ENCODE data around the gene AKAP6. TPM values are rescaled to one million over a fixed set of nuclear protein-coding genes. Genes with fewer than 3 reads are reported as not detected.

AKAP6 gene
- total RNA-seq, 4 donors from 2014 or later, result 4.1 to 34.4 (median 15.3) TPM

DNA sequence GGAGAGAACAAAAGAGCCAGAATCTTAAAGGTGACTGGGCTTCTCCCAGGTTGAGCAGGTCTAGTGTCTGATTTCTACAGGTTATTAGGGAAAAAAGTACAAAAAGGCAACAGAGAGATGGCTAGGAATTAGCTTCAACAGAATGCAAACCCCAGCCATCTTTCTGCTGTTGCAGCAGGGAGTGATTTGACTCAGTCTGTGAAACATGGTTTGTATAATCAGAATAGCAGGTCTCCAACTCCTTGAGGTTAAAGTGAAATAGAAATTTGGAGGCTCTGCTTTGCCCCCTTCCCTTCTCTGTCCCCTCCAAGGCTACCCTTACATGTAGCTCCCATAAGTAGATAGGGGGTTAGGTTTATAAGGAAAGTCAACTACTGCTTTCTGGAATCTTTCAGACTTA is 105.8 kb downstream of the AKAP6 start:
- TF ChIP-seq POLR2A (IDR thresholded peaks at IDR 0.05), result no peak
- TF ChIP-seq, protein P1, sequence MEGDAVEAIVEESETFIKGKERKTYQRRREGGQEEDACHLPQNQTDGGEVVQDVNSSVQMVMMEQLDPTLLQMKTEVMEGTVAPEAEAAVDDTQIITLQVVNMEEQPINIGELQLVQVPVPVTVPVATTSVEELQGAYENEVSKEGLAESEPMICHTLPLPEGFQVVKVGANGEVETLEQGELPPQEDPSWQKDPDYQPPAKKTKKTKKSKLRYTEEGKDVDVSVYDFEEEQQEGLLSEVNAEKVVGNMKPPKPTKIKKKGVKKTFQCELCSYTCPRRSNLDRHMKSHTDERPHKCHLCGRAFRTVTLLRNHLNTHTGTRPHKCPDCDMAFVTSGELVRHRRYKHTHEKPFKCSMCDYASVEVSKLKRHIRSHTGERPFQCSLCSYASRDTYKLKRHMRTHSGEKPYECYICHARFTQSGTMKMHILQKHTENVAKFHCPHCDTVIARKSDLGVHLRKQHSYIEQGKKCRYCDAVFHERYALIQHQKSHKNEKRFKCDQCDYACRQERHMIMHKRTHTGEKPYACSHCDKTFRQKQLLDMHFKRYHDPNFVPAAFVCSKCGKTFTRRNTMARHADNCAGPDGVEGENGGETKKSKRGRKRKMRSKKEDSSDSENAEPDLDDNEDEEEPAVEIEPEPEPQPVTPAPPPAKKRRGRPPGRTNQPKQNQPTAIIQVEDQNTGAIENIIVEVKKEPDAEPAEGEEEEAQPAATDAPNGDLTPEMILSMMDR (IDR thresholded peaks at IDR 0.05), result no peak
- Histone ChIP-seq H3K27ac (peak overlapping the region; percentile 21 to 82), H3K4me3 (no peak overlapping the region), H3K4me1 (peaks cover 0 to 3% of the 10 kb centered on the region in 2 donors), H3K27me3 (no peaks in the 10 kb centered on the region), H3K9me3 (no peaks in the 10 kb centered on the region), H3K36me3 (no peaks in the 10 kb centered on the region)
- intact Hi-C loops (cut with DNase I; ENCODE audit: low total_unique reads), result no loop called here
- DNase-seq, result no peak

DNA sequence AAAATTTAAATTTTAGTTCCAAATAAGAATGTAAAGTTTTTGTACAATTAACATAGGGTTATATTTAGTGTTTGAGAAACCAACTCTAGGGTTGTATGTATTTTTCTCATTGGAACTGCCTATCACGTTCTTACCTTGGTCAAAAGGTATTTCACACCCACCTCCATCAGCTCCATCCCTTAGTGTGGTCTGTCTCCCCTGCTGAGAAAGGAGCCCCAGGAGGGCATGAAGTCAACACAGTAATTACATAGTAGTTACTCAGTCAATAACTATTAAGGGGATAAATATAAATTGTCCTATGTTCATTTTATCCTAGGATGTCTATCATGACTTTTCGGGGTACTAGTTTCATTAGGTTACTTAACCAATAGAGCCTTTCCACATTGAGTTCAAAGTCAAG is 106.3 kb downstream of the AKAP6 start:
- Histone ChIP-seq H3K4me3 (no peak overlapping the region), H3K4me1 (peaks cover 0 to 3% of the 10 kb centered on the region in 2 donors), H3K27ac (peak overlapping the region in 1 of 2 donors; percentile 82), H3K36me3 (no peaks in the 10 kb centered on the region), H3K9me3 (no peaks in the 10 kb centered on the region), H3K27me3 (no peaks in the 10 kb centered on the region)
- no peak for DNase-seq
- TF ChIP-seq POLR2A (IDR thresholded peaks at IDR 0.05), result no peak
- TF ChIP-seq, protein P1 (IDR thresholded peaks at IDR 0.05), result no peak
- intact Hi-C loops (cut with DNase I; ENCODE audit: low total_unique reads), result no loop called here

DNA sequence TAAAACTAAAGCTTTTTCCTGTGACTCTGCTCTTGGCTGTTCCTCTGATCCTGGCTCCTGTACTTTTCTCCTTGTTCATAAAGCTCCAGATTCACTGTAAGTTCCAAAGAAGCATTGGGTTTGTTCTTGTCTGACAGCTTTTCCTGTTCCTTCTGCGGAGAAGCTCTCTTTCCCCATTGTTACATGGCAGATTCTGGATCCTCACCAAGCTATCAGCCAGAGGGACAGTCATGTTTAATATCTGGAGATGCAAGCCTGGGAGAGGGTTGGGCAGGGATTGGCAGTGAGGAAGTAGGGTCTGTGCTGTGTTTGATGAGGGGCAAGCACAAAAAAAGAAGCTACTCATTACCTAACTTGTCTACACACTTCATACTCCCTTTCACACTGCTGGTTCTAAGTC is 107.9 kb downstream of the AKAP6 start:
- Histone ChIP-seq H3K9me3 (no peaks in the 10 kb centered on the region), H3K4me3 (no peak overlapping the region), H3K27ac (peak overlapping the region in 1 of 2 donors; percentile 27), H3K4me1 (peaks cover 0 to 3% of the 10 kb centered on the region in 2 donors), H3K27me3 (no peaks in the 10 kb centered on the region), H3K36me3 (no peaks in the 10 kb centered on the region)
- DNase-seq, result no peak
- TF ChIP-seq, protein P1 (IDR thresholded peaks at IDR 0.05), result no peak
- TF ChIP-seq POLR2A (IDR thresholded peaks at IDR 0.05), result no peak
- intact Hi-C loops (cut with DNase I; ENCODE audit: low total_unique reads), result no loop called here

DNA sequence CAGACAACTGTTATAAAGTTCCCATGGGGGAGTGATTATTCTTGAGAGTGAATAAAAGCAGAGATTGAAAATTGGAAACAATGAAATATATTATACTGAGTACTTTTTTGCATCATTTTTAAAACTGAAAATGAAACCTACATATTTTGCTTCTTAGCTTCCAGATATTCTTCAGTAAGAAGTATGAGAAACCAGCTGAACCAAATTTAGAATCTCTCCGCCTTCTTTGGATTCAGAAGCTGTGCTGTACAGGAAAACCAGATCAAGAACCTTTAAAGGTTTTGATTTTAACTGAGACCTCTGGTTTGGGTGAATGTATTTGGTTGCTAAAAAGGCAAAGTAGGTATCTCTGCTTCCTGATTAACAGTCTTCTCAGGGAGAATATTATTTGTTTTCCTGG is 109.4 kb downstream of the AKAP6 start:
- Histone ChIP-seq H3K4me1 (peaks cover 0 to 3% of the 10 kb centered on the region in 2 donors), H3K27ac (peak overlapping the region; percentile 75 to 84), H3K36me3 (no peaks in the 10 kb centered on the region), H3K4me3 (no peak overlapping the region), H3K9me3 (no peaks in the 10 kb centered on the region), H3K27me3 (no peaks in the 10 kb centered on the region)
- TF ChIP-seq POLR2A (IDR thresholded peaks at IDR 0.05), result no peak
- TF ChIP-seq, protein P1 (IDR thresholded peaks at IDR 0.05), result no peak
- intact Hi-C loops (cut with DNase I; ENCODE audit: low total_unique reads), result no loop called here
- DNase-seq, result no peak

DNA sequence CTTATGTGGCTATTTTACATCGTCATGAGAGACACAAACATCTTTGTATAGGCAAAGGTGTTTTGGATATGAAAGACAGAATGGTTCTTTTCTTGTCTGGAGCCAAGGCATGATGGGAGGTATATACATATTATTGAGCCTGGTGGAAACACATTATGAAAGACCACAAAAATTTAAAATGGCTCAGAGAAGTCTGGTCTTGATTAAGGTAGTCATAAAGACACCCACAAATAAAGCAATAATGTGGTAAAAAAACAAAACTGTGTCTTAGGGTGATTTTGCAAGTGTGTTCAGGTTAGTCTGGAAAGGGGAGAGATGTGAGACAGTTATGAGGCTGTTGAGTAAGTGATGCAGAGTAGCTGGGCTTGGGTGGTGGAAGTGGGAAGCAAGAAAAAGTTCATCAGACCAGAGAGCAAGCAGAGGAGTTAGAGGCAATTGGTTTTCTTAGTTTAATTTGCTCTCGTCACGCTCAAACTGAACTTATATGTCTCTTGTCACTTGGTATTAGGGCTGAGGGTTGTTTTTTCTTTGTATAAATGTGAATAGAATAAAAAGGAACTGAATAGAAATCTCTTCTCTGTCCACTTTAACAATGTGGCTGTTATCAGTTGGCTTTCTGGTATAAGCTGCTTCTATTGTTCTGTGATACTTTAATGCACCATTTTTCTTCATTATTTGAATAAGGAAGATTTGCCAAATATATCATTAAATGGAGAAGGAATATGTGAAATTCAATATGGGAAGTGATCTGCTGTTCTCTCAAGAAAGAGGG is 115.0 kb downstream of the AKAP6 start:
- Histone ChIP-seq H3K27ac (no peak overlapping the region), H3K36me3 (no peaks in the 10 kb centered on the region), H3K4me1 (no peaks in the 10 kb centered on the region), H3K4me3 (no peak overlapping the region), H3K27me3 (no peaks in the 10 kb centered on the region), H3K9me3 (no peaks in the 10 kb centered on the region)
- intact Hi-C loops (cut with DNase I; ENCODE audit: low total_unique reads), result no loop called here
- no peak for TF ChIP-seq POLR2A (IDR thresholded peaks at IDR 0.05)
- TF ChIP-seq, protein P1 (IDR thresholded peaks at IDR 0.05), result no peak
- no peak for DNase-seq
